Psoas muscle (tissue), 8 donors: ENCODE results near the gene MS4A18. TPM values are rescaled to one million over a fixed set of nuclear protein-coding genes. Genes with fewer than 3 reads are reported as not detected.

ENCODE experiments used
- ATAC-seq, 4 donors: fragments of 200-7000 bp; cut with Tn5 transposase; one replicate each; pipeline ENCODE4 v1.9.1; 2020; ENCODE audit warnings: moderate library complexity in 3 of 4, mild to moderate bottlenecking in 2 of 4
- DNase-seq, 2 donors: peaks; one replicate each; pipeline ENCODE4 v3.0.0-alpha.2; 2020
- H3K27ac ChIP-seq: fragments of 200-600 bp; one replicate; pipeline ENCODE4 v1.8.0; 2022
- H3K27me3 ChIP-seq, 3 donors: fragments of 200-600 bp in 1 of 3; one replicate each; pipeline versions ENCODE4 v1.6.1 to v1.8.0; 2013 to 2022; ENCODE audit warnings: low read length in 2 of 3, mild to moderate bottlenecking in 2 of 3, moderate library complexity in 1 of 3; ENCODE audit not compliant: insufficient read depth in 3 of 3
- H3K36me3 ChIP-seq, 2 donors: fragments of 200-600 bp in 1 of 2; one replicate each; pipeline versions ENCODE4 v1.6.1 to v1.8.0; 2013 to 2022; ENCODE audit warnings: low read depth in 1 of 2, mild to moderate bottlenecking in 1 of 2, moderate library complexity in 1 of 2; ENCODE audit not compliant: insufficient read depth in 1 of 2
- H3K4me1 ChIP-seq: fragments of 200-600 bp; one replicate; pipeline ENCODE4 v1.8.0; 2022
- H3K4me3 ChIP-seq: fragments of 200-600 bp; one replicate; pipeline ENCODE4 v1.8.0; 2022; ENCODE audit warnings: mild to moderate bottlenecking
- H3K9me3 ChIP-seq: fragments of 200-600 bp; one replicate; pipeline ENCODE4 v1.8.0; 2022
- WGBS, 3 donors: extraction: QIAGEN DNeasy Blood & Tissue Kit; methylation state at CpG; one replicate each; pipeline versions ENCODE4 v1.1.6 to v1.1.7; 2013; 5-methylcytosine and 5-hydroxymethylcytosine counted together
- intact Hi-C, 2 donors: fragments of 100-400 bp; cut with DNase I; formaldehyde crosslinking; loops; one replicate each; pipeline versions ENCODE4 v1.11.0 to v1.14.2; 2022
- polyA plus RNA-seq, 3 donors: library from polyadenylated mRNA; stranded (reverse); fragments of 200-250 nt; gene quantifications; one replicate each; pipeline ENCODE4 v1.2.3, GENCODE V29; 2013
- total RNA-seq, 4 donors: library from RNA; stranded (reverse); fragmentation: NEBNext Ultra II Directional in 2 of 4; extraction: Animal tissue kit (Norgen Biotek cat#: 25700) in 2 of 4; gene quantifications; one replicate each; pipeline versions ENCODE4 v1.2.1 to v1.2.4, GENCODE V29; 2021 to 2023
- TF ChIP-seq, protein P1 (sequence below): fragments of 200-600 bp; IDR thresholded peaks from one replicate; pipeline ENCODE4 v1.8.0; 2022; ENCODE audit warnings: antibody characterized with exemption
- donor health status: healthy with polysubstance abuse.
- donor health status: DM: no; HTN: no; CAD: no; lungs with moderate emphysema.
- donor health status: Bipolar disorder and iron deficiency.
- donor health status: healthy.
- donor health status: DM: yes; HTN: yes; CAD: no.
- donor health status: DM: no; HTN: no; CAD: no.
- donor health status: DM: no; HTN: no; CAD: no.
- donor health status: DM: yes; HTN: yes; CAD: no.

Gene MS4A18
- total and polyA plus RNA-seq, 7 donors, result not detected

DNA sequence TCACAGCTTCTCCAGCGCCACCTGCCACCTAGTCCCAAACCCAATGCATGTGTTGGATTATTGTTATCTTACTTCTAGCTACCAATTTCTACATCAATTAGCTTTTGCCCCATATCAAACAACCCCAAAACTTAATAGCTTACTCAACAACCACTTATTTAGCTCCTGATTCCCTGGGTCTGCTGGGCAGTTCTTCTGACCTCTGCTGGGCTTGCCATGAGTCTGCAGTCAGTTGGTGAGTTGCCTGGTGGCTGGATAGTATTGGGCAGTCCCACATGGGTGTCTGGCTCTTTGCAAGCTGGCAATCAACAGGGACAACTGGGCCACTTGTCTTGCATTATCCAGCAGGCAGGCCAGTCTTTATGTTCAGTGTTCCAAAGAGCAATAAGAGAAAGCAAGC is 18.5 kb downstream of the MS4A18 start:
- TF ChIP-seq, protein P1, sequence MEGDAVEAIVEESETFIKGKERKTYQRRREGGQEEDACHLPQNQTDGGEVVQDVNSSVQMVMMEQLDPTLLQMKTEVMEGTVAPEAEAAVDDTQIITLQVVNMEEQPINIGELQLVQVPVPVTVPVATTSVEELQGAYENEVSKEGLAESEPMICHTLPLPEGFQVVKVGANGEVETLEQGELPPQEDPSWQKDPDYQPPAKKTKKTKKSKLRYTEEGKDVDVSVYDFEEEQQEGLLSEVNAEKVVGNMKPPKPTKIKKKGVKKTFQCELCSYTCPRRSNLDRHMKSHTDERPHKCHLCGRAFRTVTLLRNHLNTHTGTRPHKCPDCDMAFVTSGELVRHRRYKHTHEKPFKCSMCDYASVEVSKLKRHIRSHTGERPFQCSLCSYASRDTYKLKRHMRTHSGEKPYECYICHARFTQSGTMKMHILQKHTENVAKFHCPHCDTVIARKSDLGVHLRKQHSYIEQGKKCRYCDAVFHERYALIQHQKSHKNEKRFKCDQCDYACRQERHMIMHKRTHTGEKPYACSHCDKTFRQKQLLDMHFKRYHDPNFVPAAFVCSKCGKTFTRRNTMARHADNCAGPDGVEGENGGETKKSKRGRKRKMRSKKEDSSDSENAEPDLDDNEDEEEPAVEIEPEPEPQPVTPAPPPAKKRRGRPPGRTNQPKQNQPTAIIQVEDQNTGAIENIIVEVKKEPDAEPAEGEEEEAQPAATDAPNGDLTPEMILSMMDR, result no peak
- ATAC-seq, result no peak
- no peaks in the 10 kb centered on the region for H3K36me3 ChIP-seq
- H3K4me1 ChIP-seq, result no peaks in the 10 kb centered on the region
- H3K4me3 ChIP-seq, result no peak overlapping the region
- no peak for DNase-seq
- H3K27me3 ChIP-seq, result peaks cover 0 to 2% (median 0%) of the 10 kb centered on the region in 3 donors
- WGBS, 3 donors, result 78 to 91% (median 81%) methylated on average over 1 of the region's 1 CpG
- H3K9me3 ChIP-seq, result no peaks in the 10 kb centered on the region
- no peak overlapping the region for H3K27ac ChIP-seq
- intact Hi-C loops, result no loop called here

DNA sequence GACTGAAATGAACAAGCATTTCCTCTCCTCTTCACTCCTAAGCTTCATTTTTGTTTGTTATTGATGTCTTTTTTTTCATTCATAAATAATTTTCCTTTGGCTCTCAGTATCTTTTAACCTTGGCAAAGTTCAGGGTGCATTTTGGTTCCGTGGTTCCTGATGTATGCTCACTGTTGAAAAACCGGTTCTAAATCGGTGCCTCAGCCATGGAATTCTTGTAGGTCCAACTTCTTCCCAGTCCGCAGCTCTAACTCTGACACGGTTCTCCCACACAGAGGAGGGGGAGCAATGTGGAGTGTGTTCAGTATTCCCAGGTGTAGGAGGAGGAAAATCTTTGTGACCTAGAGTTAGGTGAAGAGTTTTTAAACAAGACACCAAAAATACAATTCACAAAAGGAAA is 19.6 kb downstream of the MS4A18 start:
- no peak overlapping the region for H3K27ac ChIP-seq
- intact Hi-C loops, result no loop called here
- 73 to 92% (median 90%) methylated on average over 5 of the region's 5 CpGs for WGBS, 3 donors

DNA sequence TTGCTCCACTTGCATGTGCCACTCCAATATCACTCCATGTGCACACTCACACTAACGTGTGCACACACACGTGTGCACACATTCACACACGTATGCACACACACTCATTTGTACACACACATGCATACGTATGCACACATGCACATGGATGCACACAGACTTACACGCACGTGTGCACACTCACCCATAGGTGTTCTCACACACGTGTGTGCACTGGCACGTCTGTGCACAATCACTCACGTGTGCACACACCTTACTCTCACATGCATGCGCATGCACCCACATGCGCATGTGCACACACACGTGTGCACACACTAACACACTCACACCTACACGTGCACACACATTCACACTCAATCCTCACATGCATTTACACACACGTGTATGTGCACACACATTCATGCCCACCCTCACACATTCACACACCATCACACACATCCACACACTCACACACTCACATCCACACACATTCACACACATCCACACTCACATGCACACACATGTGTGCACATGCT is 22.9 kb downstream of the MS4A18 start:
- ATAC-seq (no peak), DNase-seq (no peak)
- Histone ChIP-seq H3K36me3 (no peaks in the 10 kb centered on the region), H3K9me3 (no peaks in the 10 kb centered on the region), H3K27me3 (peaks cover 0 to 5% (median 0%) of the 10 kb centered on the region in 3 donors), H3K4me1 (no peaks in the 10 kb centered on the region), H3K4me3 (no peak overlapping the region), H3K27ac (no peak overlapping the region)
- intact Hi-C loops, result no loop called here
- TF ChIP-seq, protein P1, result no peak
- WGBS, 3 donors, result 94% methylated on average over 14 of the region's 14 CpGs

More for the DNA sequence above, 19.6 kb downstream of the MS4A18 start:
- Histone ChIP-seq H3K36me3 (no peaks in the 10 kb centered on the region), H3K4me3 (no peak overlapping the region), H3K4me1 (no peaks in the 10 kb centered on the region), H3K9me3 (no peaks in the 10 kb centered on the region), H3K27me3 (peaks cover 0 to 2% (median 0%) of the 10 kb centered on the region in 3 donors)
- DNase-seq (no peak), ATAC-seq (no peak)
- TF ChIP-seq, protein P1, result no peak

DNA sequence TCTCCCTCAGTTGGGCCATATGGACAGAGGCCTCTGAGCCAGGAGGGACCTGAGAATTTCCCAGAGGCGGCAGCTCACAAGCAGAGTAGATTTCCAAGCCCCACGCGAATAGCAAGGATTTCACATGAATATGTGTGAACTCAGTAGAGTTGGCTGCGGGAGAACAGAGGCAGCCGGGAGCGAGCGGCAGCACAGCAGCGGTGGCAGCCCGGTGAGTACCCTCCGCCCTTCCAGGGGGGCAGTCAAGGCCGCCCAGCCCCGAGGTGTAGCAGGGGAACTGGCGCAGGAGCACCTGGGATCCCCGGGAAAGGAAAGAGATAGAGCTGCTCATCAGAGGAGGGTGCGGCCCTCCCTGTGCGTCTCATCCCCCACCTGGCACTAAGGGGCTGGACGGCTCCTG is 23.7 kb downstream of the MS4A18 start:
- Histone ChIP-seq H3K4me1 (no peaks in the 10 kb centered on the region), H3K4me3 (no peak overlapping the region), H3K9me3 (no peaks in the 10 kb centered on the region), H3K27me3 (peaks cover 0 to 10% (median 0%) of the 10 kb centered on the region in 3 donors), H3K27ac (no peak overlapping the region), H3K36me3 (no peaks in the 10 kb centered on the region)
- no peak for DNase-seq
- ATAC-seq, result no peak
- intact Hi-C loops, result no loop called here
- TF ChIP-seq, protein P1, result no peak
- WGBS, 3 donors, result 82 to 86% (median 84%) methylated on average over 17 of the region's 17 CpGs

DNA sequence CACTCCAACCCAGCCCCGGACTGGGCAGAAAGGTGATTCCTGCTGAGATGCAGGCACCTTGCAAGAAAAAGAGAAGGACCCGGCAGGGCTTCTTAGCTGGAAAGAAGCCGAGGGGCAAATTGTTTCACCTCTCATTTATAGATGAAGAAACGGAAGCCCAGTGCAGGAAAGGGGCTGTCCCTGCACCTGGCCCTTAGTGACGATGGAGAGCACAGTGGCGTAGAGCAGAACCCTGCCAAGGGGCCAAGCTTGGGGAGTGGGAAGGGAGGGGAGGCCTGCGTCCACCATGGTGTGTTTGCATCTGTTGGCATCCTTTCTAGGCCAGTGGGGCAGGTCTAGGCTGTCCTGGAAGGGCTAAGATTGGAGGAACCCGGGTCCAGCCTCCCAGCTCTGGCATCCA is 24.3 kb downstream of the MS4A18 start:
- no peak overlapping the region for H3K4me3 ChIP-seq
- TF ChIP-seq, protein P1, result no peak
- ATAC-seq (no peak), DNase-seq (no peak)
- H3K27ac ChIP-seq, result no peak overlapping the region
- no peaks in the 10 kb centered on the region for H3K36me3 ChIP-seq
- no peaks in the 10 kb centered on the region for H3K9me3 ChIP-seq
- no peaks in the 10 kb centered on the region for H3K4me1 ChIP-seq
- intact Hi-C loops, result no loop called here
- peaks cover 0 to 16% (median 0%) of the 10 kb centered on the region in 3 donors for H3K27me3 ChIP-seq
- WGBS, 3 donors, result 58 to 68% (median 64%) methylated on average over 8 of the region's 8 CpGs
